GM10248 (cell line): ENCODE data around the gene PDXP.

Experiments
- CTCF ChIA-PET: fragments of 300-600 bp; sonication (Branson Sonifier 250); formaldehyde crosslinking; extraction: SDS; loops from one replicate; lab custom pipeline; 2021; ENCODE audit warnings: antibody characterized with exemption; lab: Yijun Ruan, JAX
- POLR2A ChIA-PET: fragments of 350-650 bp; sonication (Branson Sonifier 250); formaldehyde crosslinking; extraction: SDS; loops from one replicate; lab custom pipeline; 2020; ENCODE audit warnings: antibody characterized with exemption; lab: Yijun Ruan, JAX
- DNase-seq: peaks from one replicate; pipeline ENCODE4 v3.0.0; 2012; ENCODE audit errors: extremely low spot score
- CTCF ChIP-seq: IDR thresholded peaks from 2 replicates; pipeline ENCODE4 v1.5.1; 2012; ENCODE audit warnings: mild to moderate bottlenecking, low read depth; ENCODE audit errors: extremely low read depth, missing control alignments, control extremely low read depth

Gene PDXP

GRCh38 chr22:37674248-37674647, 15.7 kb downstream of the PDXP start:
- TF ChIP-seq CTCF, result no peak
- DNase-seq, result no peak
- ChIA-PET POLR2A (interaction anchor here (4.4 kb wide), 1 partner anchor 15 kb away, joined by 39 read pairs; the partner anchor contains the start of gene PDXP), CTCF (interaction anchor here (13.8 to 21.9 kb wide), 3 partner anchors 6 to 32 kb away, joined by 298 to 315 read pairs (median 315); partner anchors contain the start of genes LGALS1, NOL12, PDXP and SH3BP1)

GRCh38 chr22:37674951-37675929, 16.7 kb downstream of the PDXP start, which contains the start of gene LGALS1:
Gene LGALS1 (plus strand): TSS chr22:37675636. CDS start chr22:37675703, 67 bp downstream.
- ChIA-PET POLR2A (interaction anchor here (0.5 to 4.4 kb wide), 7 partner anchors 7 to 1413 kb away, joined by 3 to 39 read pairs (median 6); partner anchors contain the start of genes GGA1 and PDXP), CTCF (interaction anchor here (0.6 to 21.9 kb wide), 6 partner anchors 5 to 68 kb away, joined by 3 to 315 read pairs (median 156); partner anchors contain the start of genes LGALS1, NOL12, PDXP and SH3BP1)
- TF ChIP-seq CTCF, result no peak
- DNase-seq, result peak; percentile 87

- peak; percentile 39 for DNase-seq
- no peak for TF ChIP-seq CTCF
- CTCF ChIA-PET, result interaction anchor here (0.6 to 21.9 kb wide), 6 partner anchors 4 to 69 kb away, joined by 3 to 315 read pairs (median 156); partner anchors contain the start of genes LGALS1, NOL12, PDXP and SH3BP1
- POLR2A ChIA-PET, result interaction anchor here (0.9 to 4.4 kb wide), 5 partner anchors 8 to 68 kb away, joined by 6 to 39 read pairs (median 7); partner anchors contain the start of genes GGA1 and PDXP
These were observed 17.6 kb downstream of the PDXP start for GRCh38 chr22:37675930-37676735.

GRCh38 chr22:37676736-37677492, 18.4 kb downstream of the PDXP start:
- POLR2A ChIA-PET, result interaction anchor here (0.6 to 4.4 kb wide), 6 partner anchors 11 to 658 kb away, joined by 6 to 39 read pairs (median 6); partner anchors contain the start of genes GGA1 and PDXP
- TF ChIP-seq CTCF, result no peak
- CTCF ChIA-PET, result interaction anchor here (1.1 to 21.9 kb wide), 6 partner anchors 3 to 52 kb away, joined by 3 to 315 read pairs (median 156); partner anchors contain the start of genes LGALS1, NOL12, PDXP and SH3BP1
- peak; percentile 89 for DNase-seq

- no peak for TF ChIP-seq CTCF
- CTCF ChIA-PET, result interaction anchor here (1.1 to 21.1 kb wide), 4 partner anchors 12 to 52 kb away, joined by 3 to 315 read pairs (median 156); partner anchors contain the start of genes LGALS1, PDXP and SH3BP1
- no peak for DNase-seq
- POLR2A ChIA-PET, result interaction anchor here (0.6 to 4.4 kb wide), 5 partner anchors 10 to 657 kb away, joined by 6 to 39 read pairs (median 7); partner anchors contain the start of genes GGA1 and PDXP
These were observed 19.0 kb downstream of the PDXP start for GRCh38 chr22:37677493-37677974.
